NCI-H446 treated with DMSO at 0.1 percent for 48 hours (cell line): ENCODE results near the gene RBSN.

Source experiments
- DNase-seq: peaks from one replicate; lab custom pipeline; 2025; lab: John Stamatoyannopoulos, UW

RBSN gene

GRCh38 chr3:15060029-15060428 is 38.9 kb downstream of the RBSN start:
- DNase-seq = no peak

- no peak for DNase-seq
Measured at GRCh38 chr3:15056676-15057404, 42.1 kb downstream of the RBSN start.

- no peak for DNase-seq
Measured at GRCh38 chr3:15055019-15055557, 43.9 kb downstream of the RBSN start.

GRCh38 chr3:15053541-15053940 is 45.4 kb downstream of the RBSN start:
- DNase-seq = no peak

- no peak for DNase-seq
Measured at GRCh38 chr3:15052335-15053242, 46.4 kb downstream of the RBSN start.

- no peak for DNase-seq
Measured at GRCh38 chr3:15051531-15051930, 47.4 kb downstream of the RBSN start.

GRCh38 chr3:15050405-15051092 is 48.4 kb downstream of the RBSN start:
- DNase-seq = no peak

GRCh38 chr3:15049584-15049983 is 49.4 kb downstream of the RBSN start:
- DNase-seq = no peak

- no peak for DNase-seq
Measured at GRCh38 chr3:15045667-15046066, 53.3 kb downstream of the RBSN start.

GRCh38 chr3:15044326-15044725 is 54.6 kb downstream of the RBSN start:
- no peak for DNase-seq

- no peak for DNase-seq
Measured at GRCh38 chr3:15043408-15044171, 55.4 kb downstream of the RBSN start.

GRCh38 chr3:15042936-15043335 is 56.0 kb downstream of the RBSN start:
- DNase-seq = no peak

- DNase-seq = no peak
Measured at GRCh38 chr3:15041950-15042349, 57.0 kb downstream of the RBSN start.

- no peak for DNase-seq
Measured at GRCh38 chr3:15040844-15041243, 58.1 kb downstream of the RBSN start.

- DNase-seq = no peak
Measured at GRCh38 chr3:15038306-15038705, 60.6 kb downstream of the RBSN start.

GRCh38 chr3:15033103-15033502 is 65.8 kb downstream of the RBSN start:
- no peak for DNase-seq

- DNase-seq = no peak
Measured at GRCh38 chr3:15032650-15033049, 66.3 kb downstream of the RBSN start.

- DNase-seq = no peak
Measured at GRCh38 chr3:15029625-15030024, 69.3 kb downstream of the RBSN start.

- DNase-seq = no peak
Measured at GRCh38 chr3:15023719-15024118, 75.2 kb downstream of the RBSN start.

GRCh38 chr3:15023249-15023648 is 75.7 kb downstream of the RBSN start:
- no peak for DNase-seq
